Measurements from ENCODE around the gene IFI27L2. TPM values are rescaled to one million over a fixed set of nuclear protein-coding genes. Genes with fewer than 3 reads are reported as not detected.

The IFI27L2 gene
- total and polyA plus RNA-seq, 2 of the 8 experiments (the other 6 are each of a cell fraction or from before 2014, with no cell fraction given): 14.0 to 69.6 TPM

GRCh38 chr14:94124582-94125377, 4.6 kb downstream of the IFI27L2 start:
- H4K8ac ChIP-seq (ENCODE audit: extremely low read depth, insufficient read depth, low read length): no peak overlapping the region
- DNase-seq (ENCODE audit: low read depth in 1 of 2, low spot score in 2 of 2) (peak in 1 of 2 experiments; percentile 14), FAIRE-seq (no peak)
- peaks cover 0 to 4% (median 2%) of the 10 kb centered on the region in 4 experiments; a peak in 3 of 7 replicates for H3K4me1 ChIP-seq (replicated peaks in 1 of 4; ENCODE audit: control insufficient read depth in 3 of 4, insufficient read depth in 4 of 4, low read length in 3 of 4)
- no peak overlapping the region for H2AFZ ChIP-seq (ENCODE audit: low read length)
- no peak overlapping the region for H2AK5ac ChIP-seq (ENCODE audit: low read depth, low read length)
- no peak overlapping the region for H4K5ac ChIP-seq (ENCODE audit: insufficient read length, low read depth, low read length)
- no peak overlapping the region for H3K9ac ChIP-seq (replicated peaks in 1 of 4; ENCODE audit: extremely low read depth in 1 of 4, low read depth in 3 of 4, low read length in 3 of 4)
- H3K79me1 ChIP-seq (ENCODE audit: low read depth, low read length): no peaks in the 10 kb centered on the region
- H2BK15ac ChIP-seq (ENCODE audit: low read length): no peak overlapping the region
- no peak overlapping the region for H2BK20ac ChIP-seq (ENCODE audit: low read length)
- no peak overlapping the region for H3K23ac ChIP-seq (ENCODE audit: insufficient read length)
- H2BK12ac ChIP-seq (ENCODE audit: low read depth, low read length): no peak overlapping the region
- H3K79me2 ChIP-seq (ENCODE audit: control insufficient read depth in 1 of 2, insufficient read depth in 2 of 2, low read length in 2 of 2): no peaks in the 10 kb centered on the region
- H3K56ac ChIP-seq (replicated peaks; ENCODE audit: insufficient read length, low read depth, low read length): no peak overlapping the region
- no peak overlapping the region for H3K27ac ChIP-seq (ENCODE audit: low read depth, low read length)
- H3K14ac ChIP-seq (ENCODE audit: insufficient read length): no peak overlapping the region
- CTCF ChIA-PET (ENCODE audit: partially characterized antibody): interaction anchor here (1.0 to 2.2 kb wide), 4 partner anchors 13 to 88 kb away, joined by 3 to 12 read pairs (median 4); no protein-coding TSS in a partner anchor
- no peaks in the 10 kb centered on the region for H3K36me3 ChIP-seq (ENCODE audit: control insufficient read depth in 2 of 4, insufficient read depth in 4 of 4, low read length in 3 of 4)
- WGBS, 2 experiments (ENCODE audit: extremely low coverage in 1 of 2, insufficient coverage in 1 of 2, insufficient read length in 1 of 2, insufficient replicate concordance in 2 of 2, low coverage in 1 of 2, low lambda C conversion rate in 2 of 2, missing lambda C conversion rate in 1 of 2): 82% methylated on average over 8 of the region's 9 CpGs; no CpG with 5 or more reads in 1 of the 2 experiments
- no peak overlapping the region for H2BK5ac ChIP-seq (ENCODE audit: low read depth, low read length)
- no peak overlapping the region for H3K4me3 ChIP-seq (ENCODE audit: extremely low read depth in 1 of 4, insufficient read depth in 2 of 4, low read depth in 3 of 4, low read length in 4 of 4)
- H3K4ac ChIP-seq (replicated peaks; ENCODE audit: insufficient read length, low read depth, low read length): no peak overlapping the region
- H3K18ac ChIP-seq (ENCODE audit: extremely low read depth, low read length): no peak overlapping the region
- H3K9me3 ChIP-seq (ENCODE audit: insufficient read depth in 2 of 2, low read depth in 1 of 2, low read length in 1 of 2): no peaks in the 10 kb centered on the region; a peak in 1 of 4 replicates
- no peak overlapping the region for H2BK120ac ChIP-seq (replicated peaks; ENCODE audit: low read depth, low read length)
- POLR2A ChIA-PET (ENCODE audit: partially characterized antibody): interaction anchor here (0.8 to 0.9 kb wide), 2 partner anchors 10 to 60 kb away, joined by 3 to 4 read pairs; no protein-coding TSS in a partner anchor
- peaks cover 7% of the 10 kb centered on the region; the same call in 1 of the 2 replicates for H3K23me2 ChIP-seq (ENCODE audit: low read depth, low read length)
- no peaks in the 10 kb centered on the region for H4K20me1 ChIP-seq (replicated peaks in 1 of 2; ENCODE audit: control insufficient read depth in 1 of 2, insufficient read depth in 2 of 2, low read length in 2 of 2)
- no peak overlapping the region for H3K4me2 ChIP-seq (ENCODE audit: insufficient read depth in 1 of 2, low read depth in 2 of 2, low read length in 2 of 2)
- peaks cover 0 to 2% (median 0%) of the 10 kb centered on the region in 4 experiments; a peak in 2 of 7 replicates for H3K27me3 ChIP-seq (replicated peaks in 1 of 4; ENCODE audit: control insufficient read depth in 3 of 4, extremely low read depth in 1 of 4, insufficient read depth in 3 of 4, low read length in 3 of 4)
- H4K91ac ChIP-seq (replicated peaks; ENCODE audit: insufficient read length, low read length): no peak overlapping the region
- TF ChIP-seq ATF2 (IDR thresholded peaks at IDR 0.05; ENCODE audit: low read length) (no peak), SIRT6 (IDR thresholded peaks at IDR 0.05; ENCODE audit: low read length) (no peak), CTBP2 (IDR thresholded peaks at IDR 0.05; ENCODE audit: borderline replicate concordance, insufficient read depth, insufficient read length, low read length) (no peak), ZNF274 (IDR thresholded peaks at IDR 0.05; ENCODE audit: borderline replicate concordance, extremely low read depth, low read length) (no peak), SAP30 (IDR thresholded peaks at IDR 0.05; ENCODE audit: insufficient read depth, insufficient replicate concordance, low read length) (no peak), SIX5 (IDR thresholded peaks at IDR 0.05; ENCODE audit: low read depth, low read length) (no peak), NANOG (IDR thresholded peaks at IDR 0.05; ENCODE audit: insufficient read depth, low read depth, low read length, poor library complexity, severe bottlenecking) (no peak), EGR1 (IDR thresholded peaks at IDR 0.05; ENCODE audit: borderline replicate concordance, low read depth, low read length) (no peak), FOSL1 (IDR thresholded peaks at IDR 0.05; ENCODE audit: insufficient read depth, low read depth, low read length) (no peak), SP4 (IDR thresholded peaks at IDR 0.05; ENCODE audit: low read length) (no peak)
